Mammary epithelial cell (primary cell): ENCODE data around the gene CA10.

Experiments
- CTCF ChIP-seq, 2 donors: IDR thresholded peaks in 1 of 2; conservative IDR thresholded peaks in 1 of 2; 2 replicates each; pipeline ENCODE4 v1.5.1; 2011 to 2012; ENCODE audit warnings: inconsistent platforms in 2 of 2, low read length in 2 of 2, mild to moderate bottlenecking in 2 of 2, control low read depth in 1 of 2, low read depth in 1 of 2; ENCODE audit not compliant: insufficient read depth in 1 of 2; ENCODE audit errors: extremely low read depth in 1 of 2
- EZH2 ChIP-seq: IDR thresholded peaks from 2 replicates; pipeline ENCODE4 v1.6.1; 2012; ENCODE audit warnings: low read length, inconsistent platforms, borderline replicate concordance

GRCh38 chr17:52106072-52106471, 52.4 kb downstream of the CA10 start:
- TF ChIP-seq CTCF (conservative IDR thresholded peaks at IDR 0.05 in 1 of 2, IDR thresholded peaks at IDR 0.05 in 1 of 2; ENCODE audit: extremely low read depth in 1 of 2, insufficient read depth in 1 of 2, low read depth in 1 of 2, low read length in 2 of 2) = no peak
- TF ChIP-seq EZH2 = no peak
